GM21390 (cell line): ENCODE data around the gene KLHDC7A.
"Not testable (repeated sequence)": the region's sequence is repeated elsewhere in the genome, so short reads cannot be mapped to it uniquely, and the experiment has no call there.

Experiments
- ATAC-seq: cut with Tn5 transposase; IDR thresholded peaks from one replicate; pipeline ENCODE4 v1.9.1; 2021; ENCODE audit not compliant: unreplicated experiment

The KLHDC7A gene

DNA sequence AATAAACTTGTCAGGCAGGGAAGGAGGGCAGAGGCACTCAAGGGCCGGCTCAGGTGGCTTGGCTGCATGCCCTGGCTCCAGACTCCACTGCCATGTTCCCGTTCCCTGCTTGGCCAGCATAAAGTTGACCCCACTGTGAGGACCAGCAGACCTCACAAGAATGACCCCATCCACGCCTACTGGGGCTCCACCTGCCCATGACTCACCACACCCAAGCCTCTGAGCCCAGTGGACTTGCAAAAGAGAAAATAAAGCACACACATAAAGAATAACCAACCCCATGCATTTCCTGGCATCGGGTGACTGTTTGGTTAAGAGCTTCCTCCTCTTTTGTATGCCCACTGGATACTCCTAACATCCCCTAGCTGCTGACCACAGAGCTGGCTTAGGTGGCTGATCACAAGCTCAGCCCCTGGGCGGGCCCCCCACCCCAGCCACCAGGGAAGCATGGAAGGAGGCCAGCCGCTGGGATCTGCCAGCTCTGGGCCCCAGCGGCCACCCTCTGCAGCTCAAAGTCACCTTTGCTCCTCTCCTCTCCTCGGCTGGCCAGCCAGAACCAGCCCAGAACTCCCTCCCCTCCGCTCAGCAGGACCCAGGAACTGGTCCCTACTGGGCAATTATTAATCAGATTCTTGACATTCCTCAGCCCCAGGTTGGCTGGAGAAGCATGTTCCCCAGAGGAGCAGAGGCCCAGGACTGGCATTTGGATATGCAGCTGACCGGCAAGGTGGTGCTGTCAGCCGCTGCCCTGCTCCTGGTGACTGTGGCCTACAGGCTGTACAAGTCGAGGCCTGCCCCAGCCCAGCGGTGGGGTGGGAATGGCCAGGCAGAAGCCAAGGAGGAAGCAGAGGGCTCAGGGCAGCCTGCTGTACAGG, at the start of gene KLHDC7A:
Gene KLHDC7A, plus strand, starts transcription at position 616 of the 875 bp plus-strand sequence. Its CDS starts 52 bp downstream, at position 668.
- ATAC-seq: no peak

DNA sequence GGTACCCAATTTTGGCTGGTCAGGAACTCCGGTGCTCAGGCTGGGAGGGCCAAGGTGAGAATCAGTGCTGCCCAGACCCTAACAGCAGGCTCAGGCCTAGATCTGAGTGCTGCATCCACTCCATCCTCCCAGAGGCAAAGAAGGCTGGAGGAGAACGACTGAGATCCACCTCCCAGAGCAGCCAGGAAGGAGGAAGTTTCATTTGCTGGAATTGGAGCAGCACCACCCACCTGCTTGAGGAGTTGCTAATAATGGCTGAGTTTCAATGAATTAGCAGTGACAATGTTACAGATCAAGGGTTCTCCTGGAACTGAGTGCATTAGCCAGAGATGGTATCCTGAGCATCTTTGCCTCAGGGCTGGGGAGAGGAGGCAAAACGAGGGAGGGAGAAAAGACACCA, 46.7 kb upstream of the KLHDC7A start:
- no peak for ATAC-seq

DNA sequence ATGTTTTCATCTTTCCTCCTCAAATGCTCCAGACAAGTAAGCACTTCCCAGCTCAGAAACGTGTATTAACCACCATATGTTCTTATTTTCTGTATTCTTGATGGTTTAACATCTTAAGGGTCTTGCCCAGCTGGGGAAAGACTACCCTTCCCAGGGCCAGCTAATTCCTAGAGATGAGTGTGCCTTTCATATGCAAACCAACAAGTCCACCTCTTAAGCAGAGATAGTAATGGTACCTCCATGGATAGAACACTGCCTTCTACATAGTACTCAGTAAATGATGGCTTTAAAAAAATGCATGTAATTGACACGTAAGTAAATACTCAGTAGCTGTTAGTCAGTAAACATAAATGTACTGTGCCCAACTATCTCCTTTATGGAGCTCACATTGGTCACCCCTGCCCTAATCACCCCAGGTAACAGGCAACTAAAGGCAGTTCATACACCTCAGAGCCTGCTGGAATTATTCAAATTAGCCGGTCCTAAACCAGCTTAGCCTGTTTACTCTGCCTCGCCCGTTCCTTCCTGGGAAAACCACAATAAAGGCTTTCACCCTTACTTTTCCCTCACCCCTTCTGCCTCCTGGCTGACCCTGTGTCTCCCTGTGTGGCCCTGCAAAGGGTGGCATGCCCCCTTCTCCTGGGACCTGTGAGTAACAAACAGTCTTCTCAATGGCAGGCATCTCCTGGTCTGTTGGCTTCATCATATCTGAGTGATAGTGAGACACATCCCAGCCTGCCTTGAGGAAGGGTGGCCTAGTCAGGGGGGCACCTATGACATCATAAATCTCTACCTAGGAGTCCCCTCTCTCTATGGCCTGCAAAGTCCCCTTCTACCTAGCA, 40.1 kb upstream of the KLHDC7A start:
- ATAC-seq: no peak

DNA sequence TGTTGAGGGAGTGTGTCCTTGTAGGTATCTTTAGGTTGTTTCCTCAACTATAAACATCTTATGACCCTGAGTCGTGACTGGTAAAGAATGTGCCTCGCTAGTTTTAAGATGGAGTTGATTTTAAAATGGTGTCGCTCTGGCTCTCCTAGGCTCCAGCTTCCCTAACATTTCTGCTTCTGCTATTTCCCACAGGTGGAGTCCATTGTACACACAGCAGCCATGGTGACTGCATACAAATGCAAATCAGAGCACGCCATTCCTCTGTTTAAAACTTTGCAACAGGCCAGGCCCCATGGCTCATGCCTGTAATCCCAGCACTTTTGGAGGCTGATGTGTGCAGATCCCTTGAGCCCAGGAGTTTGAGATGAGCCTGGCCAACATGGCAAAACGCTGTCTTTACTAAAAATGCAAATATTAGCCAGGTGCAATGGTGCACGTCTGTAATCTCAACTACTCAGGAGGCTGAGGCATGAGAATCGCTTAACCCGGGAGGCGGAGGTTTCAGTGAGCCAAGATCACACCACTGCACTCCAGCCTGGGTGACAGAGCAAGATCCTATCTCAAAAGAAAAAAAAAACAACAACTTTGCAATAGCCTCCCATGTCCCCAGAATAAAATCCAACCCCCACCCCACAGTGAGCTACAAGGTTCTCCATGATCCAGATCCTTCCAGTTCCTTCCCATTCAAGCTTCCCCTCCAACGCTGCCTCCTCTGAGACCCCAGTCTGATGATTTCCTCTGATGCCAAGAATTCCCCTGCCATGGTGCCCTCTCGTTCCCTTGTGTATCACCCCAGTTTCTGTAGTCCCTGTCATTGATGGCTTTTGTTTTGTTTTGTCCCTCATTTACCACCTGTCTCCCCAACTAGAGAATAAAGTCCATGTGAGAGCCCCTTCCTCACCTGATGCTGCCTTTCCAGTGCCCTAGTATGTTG, 36.9 kb upstream of the KLHDC7A start:
- no peak for ATAC-seq

DNA sequence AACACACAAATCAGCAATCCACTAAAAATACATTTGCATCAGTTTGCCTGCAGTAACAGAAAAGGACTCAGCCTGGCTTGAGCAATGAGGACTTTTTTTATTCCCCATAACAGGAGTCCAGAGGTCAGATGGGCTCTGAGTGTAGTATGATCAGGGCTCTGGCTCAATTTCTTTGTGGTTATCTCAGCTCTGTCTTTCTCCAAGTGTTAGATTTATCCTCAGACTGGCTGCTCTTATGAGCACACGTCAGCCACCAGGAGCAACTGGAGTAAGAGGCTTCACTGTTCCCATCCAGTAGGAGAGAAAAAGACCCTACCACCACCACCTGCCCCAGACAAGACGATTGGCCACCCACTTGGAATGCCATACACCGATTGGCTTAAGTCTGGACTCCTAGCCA, 36.2 kb upstream of the KLHDC7A start:
- no peak for ATAC-seq

DNA sequence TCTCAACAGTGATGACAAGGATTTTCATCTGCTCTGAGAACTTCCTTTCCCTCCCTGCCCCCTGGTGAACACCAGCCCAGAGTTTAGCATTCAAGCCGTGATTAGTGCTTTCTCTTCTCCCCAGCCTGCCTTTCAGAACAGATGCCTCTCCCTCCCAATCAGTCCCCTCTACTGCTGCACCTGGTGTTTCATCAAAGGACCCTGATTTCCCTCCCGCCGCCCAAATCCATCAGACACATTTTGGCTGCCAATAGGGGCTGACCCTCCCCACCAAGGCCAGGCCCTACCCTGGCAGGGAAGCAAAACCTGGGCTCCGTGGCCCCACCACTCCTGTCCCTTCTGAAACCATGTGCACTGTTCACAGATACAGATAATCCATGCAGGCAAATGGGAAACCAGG, 34.0 kb upstream of the KLHDC7A start:
- ATAC-seq: no peak

DNA sequence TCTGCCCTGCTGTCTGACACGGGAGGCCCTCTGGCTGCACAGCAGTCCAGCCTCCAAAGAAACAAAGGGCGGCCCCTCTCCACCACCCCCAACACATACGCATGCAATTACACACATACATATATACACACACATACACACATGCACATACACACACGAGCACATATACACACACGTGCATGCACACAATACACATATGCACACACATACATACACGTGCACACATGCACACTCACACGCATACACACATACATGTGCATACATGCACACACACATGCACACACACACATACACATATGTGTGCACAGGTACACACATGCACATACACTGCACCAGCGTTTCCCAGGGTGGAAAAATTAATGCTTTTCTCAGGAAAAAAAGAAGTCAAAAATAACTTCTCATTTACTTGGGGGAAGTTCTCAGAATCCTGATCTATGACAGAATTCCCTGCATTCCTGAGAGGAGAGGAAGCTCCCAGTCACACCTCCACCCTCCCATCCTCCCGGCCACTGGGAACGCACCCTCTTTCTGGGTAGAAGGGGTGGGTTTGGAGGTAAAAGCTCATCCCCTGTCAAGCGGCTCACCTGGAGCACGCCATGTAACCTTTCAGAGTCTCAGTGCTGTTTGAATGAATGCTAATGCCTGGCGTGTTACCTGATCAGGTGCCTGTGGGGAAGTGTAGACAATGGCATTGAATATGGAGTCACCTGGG, 33.1 kb upstream of the KLHDC7A start:
- no peak for ATAC-seq

DNA sequence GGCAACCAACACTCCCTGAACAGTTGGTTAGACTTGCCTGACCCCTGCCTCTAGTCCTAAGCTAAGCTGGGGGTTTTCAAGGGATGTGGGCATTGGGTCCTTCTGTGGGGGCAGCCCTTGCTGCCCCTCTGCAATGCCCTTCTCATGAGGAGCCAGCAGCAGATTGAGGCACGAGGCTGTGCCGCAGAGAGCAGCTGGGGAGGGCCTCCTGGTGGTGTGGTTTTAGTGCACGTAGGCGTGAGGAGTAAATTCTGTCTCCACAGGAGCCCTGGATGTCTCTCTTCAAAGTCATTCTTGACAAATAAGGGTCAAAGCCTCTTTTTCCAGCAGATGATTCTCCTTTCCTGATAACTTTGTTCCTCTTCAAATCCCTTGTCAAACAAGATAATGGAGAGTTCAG, 31.8 kb upstream of the KLHDC7A start:
- no peak for ATAC-seq

DNA sequence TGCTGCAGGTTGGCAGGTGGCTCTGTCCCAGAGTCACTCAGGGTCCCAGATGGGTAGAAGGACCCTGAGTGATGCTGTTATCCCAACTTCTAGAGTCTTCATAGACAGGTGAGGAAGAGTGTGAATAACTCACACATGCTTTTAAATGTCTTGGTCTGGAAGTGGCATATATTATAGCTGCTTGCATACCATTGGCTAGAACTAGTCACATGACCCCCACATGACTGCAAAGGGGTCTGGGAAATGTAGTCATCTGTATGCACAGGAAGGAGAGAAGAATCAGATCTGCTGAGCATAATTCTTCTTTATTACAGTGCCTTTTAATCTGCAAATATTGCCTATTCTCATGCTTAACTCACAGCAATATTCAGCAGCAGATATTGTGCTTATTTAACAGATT, 28.2 kb upstream of the KLHDC7A start:
- no peak for ATAC-seq

DNA sequence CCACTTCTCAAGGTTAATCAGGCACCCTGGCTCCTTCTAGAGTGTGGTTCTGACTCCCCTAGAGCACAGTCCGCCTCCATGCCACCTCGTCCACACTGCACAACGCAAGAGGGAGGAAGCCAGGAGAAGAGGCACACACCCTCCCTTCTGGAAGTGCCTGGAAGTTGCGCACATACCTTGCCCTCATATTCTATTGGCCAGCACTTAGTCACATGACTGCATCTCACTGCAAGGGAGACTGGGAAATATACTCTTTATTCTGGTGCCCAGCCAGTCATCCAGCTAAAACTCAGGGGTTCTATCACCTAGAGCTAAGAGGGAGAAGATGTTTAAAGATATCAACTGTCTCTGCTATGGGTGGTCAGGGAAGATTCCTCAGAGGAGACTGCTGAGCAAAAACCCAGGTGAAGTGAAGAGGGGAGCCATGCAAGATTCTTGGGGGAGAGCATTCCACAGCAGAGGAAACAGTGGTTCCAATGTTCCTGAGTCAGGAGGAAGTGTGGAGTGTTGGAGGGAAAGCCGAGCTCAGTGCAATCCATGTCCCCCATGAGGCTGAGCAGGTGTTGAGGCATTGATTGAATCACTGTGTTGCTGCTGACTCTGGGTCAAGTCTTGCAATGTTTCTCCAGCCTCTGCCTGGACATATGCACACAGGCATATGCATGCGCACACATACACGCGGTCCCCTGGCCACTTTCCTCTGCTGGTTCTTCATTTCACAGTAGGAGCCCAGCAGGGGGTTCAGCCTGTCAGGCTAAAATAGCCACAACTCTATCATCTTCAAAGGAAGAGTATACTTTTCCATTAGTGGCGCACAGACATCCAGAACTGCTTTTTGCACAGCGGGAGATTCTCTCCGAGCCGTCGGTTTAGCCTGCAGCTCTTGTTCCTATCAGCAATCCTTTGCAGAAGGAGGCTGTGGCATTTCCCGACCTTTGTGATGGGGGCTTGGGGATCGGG, 22.3 kb upstream of the KLHDC7A start:
- no peak for ATAC-seq

DNA sequence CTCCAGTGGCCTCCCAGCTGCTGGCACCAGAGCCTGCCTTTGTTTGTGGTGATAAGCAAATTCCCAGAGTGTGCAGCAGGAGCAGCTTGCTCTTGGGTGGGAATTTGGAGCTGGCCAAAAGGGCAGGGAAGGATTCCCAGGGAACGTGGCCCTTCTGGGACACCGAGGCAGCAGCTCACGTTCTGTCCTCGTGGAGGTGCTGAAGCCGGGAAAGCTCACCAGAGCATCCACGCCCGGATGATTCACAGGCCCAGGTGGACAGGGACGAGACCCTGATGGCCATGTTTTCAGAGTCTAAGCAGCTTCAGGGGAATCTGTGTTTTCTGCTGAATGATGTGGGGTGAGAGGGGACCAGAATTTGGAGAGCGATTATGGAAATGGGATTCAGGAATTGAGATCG, 19.1 kb upstream of the KLHDC7A start:
- ATAC-seq: no peak

DNA sequence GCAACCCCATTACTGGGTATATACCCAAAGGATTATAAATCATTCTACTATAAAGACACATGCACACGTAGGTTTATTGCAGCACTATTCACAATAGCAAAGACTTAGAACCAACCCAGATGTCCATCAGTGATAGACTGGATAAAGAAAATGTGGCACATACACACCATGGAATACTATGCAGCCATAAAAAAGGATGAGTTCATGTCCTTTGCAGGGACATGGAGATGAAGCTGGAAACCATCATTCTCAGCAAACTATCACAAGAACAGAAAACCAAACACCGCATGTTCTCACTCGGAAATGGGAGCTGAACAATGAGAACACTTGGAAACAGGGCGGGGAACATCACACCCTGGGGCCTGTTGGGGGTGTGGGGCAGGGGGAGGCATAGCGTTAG, 18.2 kb upstream of the KLHDC7A start:
- ATAC-seq: not testable (repeated sequence)

DNA sequence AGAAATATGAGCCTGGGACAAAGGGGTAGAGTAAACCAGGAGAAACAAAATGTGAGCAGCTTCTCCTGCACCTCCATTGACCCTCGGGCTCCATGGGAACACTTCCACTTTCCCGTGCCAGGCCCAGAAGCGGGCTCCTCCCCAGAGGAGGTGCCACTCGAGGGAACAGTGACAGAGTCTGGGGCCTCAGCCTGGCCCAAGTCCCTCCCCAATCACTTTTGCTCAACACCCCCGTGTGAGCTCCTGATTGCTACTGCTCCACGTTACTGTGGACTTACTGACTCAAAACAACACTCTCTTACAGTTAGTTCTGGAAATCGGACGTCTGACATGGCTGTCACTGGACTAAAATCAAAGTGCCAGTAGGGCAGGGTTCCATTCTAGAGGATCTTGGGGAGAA, 17.7 kb upstream of the KLHDC7A start:
- no peak for ATAC-seq

DNA sequence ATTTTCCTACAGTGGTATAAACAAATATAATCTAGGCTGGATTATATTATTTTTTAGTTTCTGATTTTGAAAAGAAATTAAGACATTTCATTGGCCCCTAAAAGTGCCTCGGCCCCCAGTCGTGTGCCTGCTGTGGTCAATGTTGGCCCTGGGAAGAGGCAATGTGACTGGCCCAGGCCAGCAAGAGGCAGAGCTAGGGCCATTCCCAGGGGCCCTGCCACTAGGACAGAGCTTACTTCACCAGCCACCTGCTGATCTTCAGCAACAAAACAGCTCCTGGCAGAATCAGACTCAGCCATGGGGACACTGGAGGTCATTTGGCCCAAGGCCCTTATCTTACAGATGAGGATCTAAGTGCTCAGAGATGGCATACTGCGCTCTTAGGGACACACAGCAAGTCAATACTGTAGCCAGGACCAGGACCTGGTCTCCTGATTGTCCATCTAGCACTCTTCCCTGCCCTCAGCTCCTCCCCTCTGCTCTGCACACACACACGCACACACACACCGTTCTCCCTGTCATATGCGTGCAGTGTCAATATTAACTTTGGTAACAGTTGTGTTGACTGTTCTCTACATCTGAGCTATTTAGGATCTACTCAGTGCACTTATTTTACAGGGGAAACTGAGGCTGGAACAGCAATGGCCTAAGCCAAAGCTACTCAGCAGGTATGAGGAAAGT, 16.6 kb upstream of the KLHDC7A start:
- ATAC-seq: no peak

DNA sequence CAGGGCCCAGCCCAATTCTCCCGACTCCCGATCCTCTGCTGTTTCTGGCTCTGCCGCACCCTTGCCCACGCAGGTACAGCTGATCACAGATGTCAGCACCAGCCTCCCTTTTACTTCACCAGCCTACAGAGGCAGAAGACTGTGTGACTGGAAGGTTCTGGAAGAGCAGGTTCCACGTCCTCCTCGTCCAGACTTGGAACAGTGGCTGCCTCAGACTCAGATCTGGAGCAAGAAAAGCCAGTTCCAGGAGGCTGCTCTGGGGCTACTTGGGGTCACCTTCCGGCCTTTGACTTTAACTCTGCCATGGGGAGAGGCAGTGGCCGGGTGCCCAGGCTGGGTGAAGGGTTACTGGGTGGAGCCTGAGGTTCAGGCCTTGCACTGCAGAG, 16.1 kb upstream of the KLHDC7A start:
- ATAC-seq: no peak

DNA sequence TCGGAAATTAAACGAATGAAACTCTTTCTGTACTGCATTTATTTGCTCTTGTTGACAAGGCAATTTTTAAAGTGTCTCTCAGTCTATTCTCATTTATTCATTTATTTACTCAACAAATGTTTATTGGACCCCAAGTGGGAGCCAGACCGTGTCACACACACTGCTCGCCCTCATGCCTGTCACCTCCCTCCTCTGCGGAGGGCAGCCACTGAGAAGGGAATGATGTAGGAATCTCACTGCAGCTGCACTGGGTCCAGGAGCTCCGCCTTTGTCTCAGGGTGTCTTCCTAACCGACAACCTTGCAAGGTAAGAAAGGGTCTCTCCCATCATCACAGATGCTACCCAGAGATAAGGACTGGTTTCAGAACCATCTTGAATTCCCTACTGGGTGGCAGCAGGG, 14.1 kb upstream of the KLHDC7A start:
- ATAC-seq: no peak

DNA sequence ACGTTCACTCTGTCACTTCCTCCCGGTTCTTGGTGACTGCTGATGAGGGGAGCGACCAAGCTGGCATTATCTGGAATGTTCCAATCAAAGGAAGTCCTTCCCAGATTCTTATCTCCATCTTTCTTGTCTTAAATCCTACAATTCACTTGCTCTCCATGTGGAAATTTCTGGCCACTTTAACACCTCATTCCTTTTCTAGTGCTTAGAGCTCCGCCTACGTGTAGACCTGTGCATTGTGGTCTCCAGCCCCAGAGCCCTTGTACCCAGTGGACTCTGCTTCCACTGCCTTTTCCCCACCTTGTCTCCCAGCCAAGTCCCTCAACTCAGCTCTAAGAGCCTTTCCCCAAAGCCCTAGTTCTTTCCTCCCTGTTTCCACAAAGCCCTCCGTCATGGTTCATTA, 12.2 kb upstream of the KLHDC7A start:
- no peak for ATAC-seq

DNA sequence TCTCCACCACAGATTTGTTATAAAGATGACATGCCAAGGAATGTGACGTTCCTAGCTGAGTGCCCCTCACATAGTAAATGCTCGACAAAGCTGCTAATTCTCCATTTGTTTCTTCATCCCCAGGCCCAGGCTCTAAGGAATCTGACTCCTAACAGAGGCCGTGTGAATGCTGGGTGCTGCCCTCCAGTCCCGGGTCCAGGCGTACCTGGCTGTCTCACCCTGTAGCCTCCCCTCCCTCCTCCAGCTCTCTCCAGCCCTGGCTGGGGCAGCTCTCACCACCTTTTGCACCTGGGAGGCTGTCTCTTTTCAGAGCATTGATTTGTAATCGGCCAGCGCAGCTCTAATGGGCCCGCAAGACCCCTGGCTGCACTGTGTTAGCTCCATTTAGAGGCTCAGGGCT, 11.2 kb upstream of the KLHDC7A start:
- ATAC-seq: no peak
